GM23338 (cell line): ENCODE results near the gene ZNF275.
A peak's percentile ranks its signal among the peaks of the same experiment; 100 is the strongest.

Source experiments
- CREB1 ChIP-seq: fragments of 250-450 bp; sonication (Bioruptor Pico); IDR thresholded peaks from 2 replicates; pipeline ENCODE4 v1.5.0; 2020; ENCODE audit warnings: low read depth, mild to moderate bottlenecking, moderate library complexity
- CTCF ChIP-seq, 2 experiments: fragments of 200-600 bp in 1 of 2; sonication (generic) in 1 of 2; conservative IDR thresholded peaks; 2 replicates each; pipeline versions ENCODE4 v1.5.1 to v1.6.1; 2016 to 2017; ENCODE audit warnings: antibody characterized with exemption in 2 of 2, low read depth in 2 of 2, mild to moderate bottlenecking in 2 of 2, moderate library complexity in 1 of 2
- ETS1 ChIP-seq: IDR thresholded peaks from 2 replicates; pipeline ENCODE4 v1.6.1; 2016; ENCODE audit warnings: antibody characterized with exemption
- EZH2 ChIP-seq: fragments of 200-600 bp; sonication (generic); IDR thresholded peaks from one replicate; pipeline ENCODE4 v1.8.0; 2017; ENCODE audit warnings: antibody characterized with exemption, mild to moderate bottlenecking, low read depth; ENCODE audit not compliant: unreplicated experiment
- EZH2phosphoT487 ChIP-seq: fragments of 200-600 bp; sonication (generic); IDR thresholded peaks from one replicate; pipeline ENCODE4 v1.8.1; 2018; ENCODE audit warnings: antibody characterized with exemption; ENCODE audit not compliant: unreplicated experiment
- JUNB ChIP-seq: IDR thresholded peaks from one replicate; pipeline ENCODE4 v1.6.1; 2016; ENCODE audit warnings: antibody characterized with exemption; ENCODE audit not compliant: unreplicated experiment
- NANOG ChIP-seq: IDR thresholded peaks from 2 replicates; pipeline ENCODE4 v1.6.1; 2016; ENCODE audit warnings: antibody characterized with exemption, borderline replicate concordance
- POLR2AphosphoS5 ChIP-seq: IDR thresholded peaks from 2 replicates; pipeline ENCODE4 v1.6.1; 2016; ENCODE audit warnings: antibody characterized with exemption, low read depth
- REST ChIP-seq: IDR thresholded peaks from one replicate; pipeline ENCODE4 v1.6.1; 2018; ENCODE audit warnings: antibody characterized with exemption; ENCODE audit not compliant: unreplicated experiment
- STAT1 ChIP-seq: IDR thresholded peaks from one replicate; pipeline ENCODE4 v1.6.1; 2016; ENCODE audit warnings: antibody characterized with exemption; ENCODE audit not compliant: unreplicated experiment
- ZNF114 ChIP-seq: fragments of 250-450 bp; sonication (Bioruptor Pico); IDR thresholded peaks from 2 replicates; pipeline ENCODE4 v1.5.0; 2020; ENCODE audit warnings: mild to moderate bottlenecking, moderate library complexity
- ZNF462 ChIP-seq: fragments of 250-450 bp; sonication (Bioruptor Pico); IDR thresholded peaks from 2 replicates; pipeline ENCODE4 v1.5.0; 2020; ENCODE audit warnings: mild to moderate bottlenecking, moderate library complexity

GRCh38 chrX:153310901-153311300 lies 23.1 kb upstream of the ZNF275 start:
- TF ChIP-seq CTCF (conservative IDR thresholded peaks at IDR 0.05; ENCODE audit: low read depth in 2 of 2), result peak; percentile 19 to 53; a peak in 2 of 4 replicates
- no peak for TF ChIP-seq POLR2AphosphoS5
- no peak for TF ChIP-seq EZH2
- no peak for TF ChIP-seq REST
- no peak for TF ChIP-seq EZH2phosphoT487
- TF ChIP-seq ZNF114 (CRISPR knock-in tag), result no peak
- TF ChIP-seq JUNB, result no peak
- TF ChIP-seq STAT1, result no peak
- no peak for TF ChIP-seq CREB1
- no peak for TF ChIP-seq ZNF462 (CRISPR knock-in tag)
- no peak for TF ChIP-seq NANOG
- no peak for TF ChIP-seq ETS1
